Transverse colon (tissue), 3 donors: Measurements from ENCODE around the gene PDE4B.

ENCODE experiments used
- CTCF ChIP-seq, 5 experiments: fragments of 200-600 bp in 3 of 5; fragments of 450-650 bp in 2 of 5; sonication (generic) in 3 of 5; IDR thresholded peaks; 1 replicate in 2 of 5; 2 replicates in 3 of 5; pipeline ENCODE4 v1.5.1; 2016 to 2017; ENCODE audit warnings: antibody characterized with exemption in 5 of 5, inconsistent platforms in 3 of 5, mild to moderate bottlenecking in 2 of 5, moderate library complexity in 1 of 5
- POLR2A ChIP-seq: fragments of 450-650 bp; IDR thresholded peaks from one replicate; pipeline ENCODE4 v1.6.1; 2016; ENCODE audit warnings: antibody characterized with exemption, mild to moderate bottlenecking, moderate library complexity

GRCh38 chr1:65791396-65791795 is 1.3 kb upstream of the PDE4B start:
- TF ChIP-seq CTCF (IDR thresholded peaks at IDR 0.05) (no peak), POLR2A (no peak)
